ENCODE data around the gene STPG2.

STPG2 gene

DNA sequence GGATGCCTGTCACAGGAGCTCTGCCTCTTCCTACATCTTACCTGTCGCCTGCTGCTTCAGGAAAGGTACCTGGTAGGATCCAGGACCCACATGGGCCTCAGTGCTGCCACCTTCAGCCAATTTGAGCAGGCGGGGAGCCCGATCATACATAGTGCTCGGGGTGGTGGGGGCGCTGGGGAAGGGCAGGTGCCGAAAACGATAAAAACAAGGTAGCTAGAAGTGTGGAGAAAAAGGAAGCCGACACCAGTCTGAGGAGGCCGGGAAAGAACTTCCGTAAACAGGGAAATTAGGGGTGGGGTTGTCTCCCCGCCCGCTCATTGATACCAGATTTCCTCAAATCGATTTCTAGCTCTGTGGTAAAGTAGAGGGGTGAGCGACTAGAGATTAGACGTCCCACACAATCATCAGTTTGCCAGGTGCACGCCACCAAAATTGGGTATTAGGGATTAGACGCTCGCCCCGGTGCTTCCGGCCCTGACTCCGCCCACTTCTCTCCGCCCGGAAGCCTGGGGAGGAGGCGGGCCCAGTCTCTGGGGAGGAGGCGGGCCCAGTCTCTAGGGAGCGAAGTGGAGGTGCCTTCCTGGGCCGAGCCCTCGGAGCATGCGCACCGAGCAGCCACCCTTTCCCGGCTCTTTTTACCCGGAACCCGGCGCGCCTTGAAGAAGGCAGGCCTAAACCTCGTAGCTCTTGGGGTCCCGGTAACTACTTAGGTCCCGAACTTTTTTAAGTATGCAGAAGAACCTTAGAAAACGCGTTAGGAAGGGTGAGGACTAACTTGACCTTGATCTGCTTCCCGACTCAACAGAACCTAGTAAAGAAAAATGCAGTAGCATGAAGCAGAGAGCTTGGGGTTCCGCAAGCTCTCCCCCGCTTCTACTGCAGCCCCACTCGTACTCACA is at the start of gene STPG2:
TSS of gene STPG2 (minus strand) at position 476 of the 899 bp plus-strand sequence.
- Histone ChIP-seq H3K9me3 (ENCODE audit: control insufficient read depth in 2 of 2, low read length in 2 of 2) (no peaks in the 10 kb centered on the region), H3K9ac (ENCODE audit: low read length in 2 of 2) (peak within 1 kb of the TSS; percentile 70 to 87), H3K4me1 (ENCODE audit: control insufficient read depth, insufficient read depth, low read length) (no peaks in the 10 kb centered on the region), H3K36me3 (ENCODE audit: control insufficient read depth in 2 of 2, insufficient read depth in 2 of 2, low read length in 2 of 2) (no peaks in the 10 kb centered on the region), H3K27me3 (ENCODE audit: control insufficient read depth in 1 of 2, insufficient read depth in 2 of 2, low read length in 2 of 2) (no peaks in the 10 kb centered on the region), H3K4me3 (ENCODE audit: low read length in 2 of 2) (peak within 1 kb of the TSS; percentile 80 to 83), H3K27ac (ENCODE audit: low read length) (peak within 1 kb of the TSS; percentile 42)

DNA sequence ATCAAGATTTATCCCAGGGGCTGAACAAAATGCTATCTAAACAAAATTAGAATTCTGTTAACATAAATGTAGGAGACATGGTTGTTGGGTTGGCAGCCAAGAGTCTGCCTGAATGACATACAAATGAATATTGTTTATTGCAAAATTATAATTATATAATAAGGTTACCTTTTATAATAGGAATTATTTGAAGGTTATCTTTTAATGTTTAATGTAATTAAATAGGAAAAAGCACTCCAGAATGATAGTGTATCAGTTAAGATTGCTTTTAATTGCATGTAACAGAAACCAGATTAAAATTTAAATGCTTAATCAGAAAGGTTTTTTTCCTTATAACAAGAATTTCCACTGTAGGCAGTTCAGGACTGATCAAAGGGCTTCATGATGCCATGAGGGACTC is 42.0 kb upstream of the STPG2 start:
- Histone ChIP-seq H3K36me3 (ENCODE audit: control insufficient read depth in 2 of 2, insufficient read depth in 2 of 2, low read length in 2 of 2) (no peaks in the 10 kb centered on the region), H3K9me3 (ENCODE audit: control insufficient read depth in 2 of 2, low read length in 2 of 2) (no peaks in the 10 kb centered on the region), H3K27me3 (ENCODE audit: control insufficient read depth in 1 of 2, insufficient read depth in 2 of 2, low read length in 2 of 2) (no peaks in the 10 kb centered on the region), H3K4me3 (ENCODE audit: low read length in 2 of 2) (no peak overlapping the region), H3K9ac (ENCODE audit: low read length in 2 of 2) (no peak overlapping the region), H3K4me1 (ENCODE audit: control insufficient read depth, insufficient read depth, low read length) (no peaks in the 10 kb centered on the region), H3K27ac (ENCODE audit: low read length) (no peak overlapping the region)

DNA sequence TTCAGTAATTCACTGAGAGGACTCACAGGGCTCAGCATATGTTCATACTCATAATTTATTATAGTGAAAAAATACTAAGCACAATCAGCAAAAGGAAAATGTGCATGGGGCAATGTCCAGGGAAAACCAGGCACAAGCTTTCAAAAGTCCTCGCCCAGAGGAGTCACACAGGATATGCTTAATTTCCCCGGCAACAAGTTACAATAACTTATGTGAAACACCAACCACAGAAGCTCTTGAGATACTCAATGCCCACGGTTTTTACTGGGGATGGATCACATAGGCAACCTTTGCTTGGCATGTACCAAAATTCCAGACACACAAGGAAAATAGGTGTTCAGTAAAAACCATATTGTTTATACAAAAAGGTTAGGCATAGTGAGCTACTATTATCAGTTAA is 38.5 kb upstream of the STPG2 start:
- Histone ChIP-seq H3K27me3 (ENCODE audit: control insufficient read depth in 1 of 2, insufficient read depth in 2 of 2, low read length in 2 of 2) (no peaks in the 10 kb centered on the region), H3K9me3 (ENCODE audit: control insufficient read depth in 2 of 2, low read length in 2 of 2) (no peaks in the 10 kb centered on the region), H3K36me3 (ENCODE audit: control insufficient read depth in 2 of 2, insufficient read depth in 2 of 2, low read length in 2 of 2) (no peaks in the 10 kb centered on the region), H3K4me1 (ENCODE audit: control insufficient read depth, insufficient read depth, low read length) (no peaks in the 10 kb centered on the region), H3K4me3 (ENCODE audit: low read length in 2 of 2) (no peak overlapping the region), H3K9ac (ENCODE audit: low read length in 2 of 2) (no peak overlapping the region), H3K27ac (ENCODE audit: low read length) (no peak overlapping the region)

- Histone ChIP-seq H3K4me1 (ENCODE audit: control insufficient read depth, insufficient read depth, low read length) (no peaks in the 10 kb centered on the region), H3K9ac (ENCODE audit: low read length in 2 of 2) (no peak overlapping the region), H3K27ac (ENCODE audit: low read length) (no peak overlapping the region), H3K27me3 (ENCODE audit: control insufficient read depth in 1 of 2, insufficient read depth in 2 of 2, low read length in 2 of 2) (no peaks in the 10 kb centered on the region), H3K4me3 (ENCODE audit: low read length in 2 of 2) (no peak overlapping the region), H3K36me3 (ENCODE audit: control insufficient read depth in 2 of 2, insufficient read depth in 2 of 2, low read length in 2 of 2) (no peaks in the 10 kb centered on the region), H3K9me3 (ENCODE audit: control insufficient read depth in 2 of 2, low read length in 2 of 2) (no peaks in the 10 kb centered on the region)
These were observed 36.7 kb upstream of the STPG2 start for GRCh38 chr4:98179951-98180350.

DNA sequence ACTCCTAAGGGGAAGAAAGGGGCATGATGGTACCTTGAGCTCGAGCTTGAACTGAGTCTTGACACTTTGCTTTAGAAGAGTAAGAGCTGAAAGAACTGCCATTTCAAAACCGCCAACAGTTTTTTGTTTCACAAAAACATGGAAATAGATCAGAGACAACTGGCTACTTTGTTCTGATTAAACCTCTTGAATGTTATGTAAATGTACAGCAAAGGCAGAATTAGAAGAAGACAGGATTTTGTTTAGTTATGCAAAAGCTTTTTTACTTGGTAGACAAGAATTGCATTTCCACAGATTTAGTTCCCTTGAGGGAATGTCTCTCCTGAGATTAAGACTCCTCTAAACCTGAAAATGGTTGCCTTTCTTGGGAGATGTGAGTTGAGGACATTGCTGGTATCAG is 33.3 kb upstream of the STPG2 start:
- Histone ChIP-seq H3K4me1 (ENCODE audit: control insufficient read depth, insufficient read depth, low read length) (no peaks in the 10 kb centered on the region), H3K9me3 (ENCODE audit: control insufficient read depth in 2 of 2, low read length in 2 of 2) (no peaks in the 10 kb centered on the region), H3K4me3 (ENCODE audit: low read length in 2 of 2) (no peak overlapping the region), H3K27me3 (ENCODE audit: control insufficient read depth in 1 of 2, insufficient read depth in 2 of 2, low read length in 2 of 2) (no peaks in the 10 kb centered on the region), H3K27ac (ENCODE audit: low read length) (no peak overlapping the region), H3K36me3 (ENCODE audit: control insufficient read depth in 2 of 2, insufficient read depth in 2 of 2, low read length in 2 of 2) (no peaks in the 10 kb centered on the region), H3K9ac (ENCODE audit: low read length in 2 of 2) (no peak overlapping the region)

DNA sequence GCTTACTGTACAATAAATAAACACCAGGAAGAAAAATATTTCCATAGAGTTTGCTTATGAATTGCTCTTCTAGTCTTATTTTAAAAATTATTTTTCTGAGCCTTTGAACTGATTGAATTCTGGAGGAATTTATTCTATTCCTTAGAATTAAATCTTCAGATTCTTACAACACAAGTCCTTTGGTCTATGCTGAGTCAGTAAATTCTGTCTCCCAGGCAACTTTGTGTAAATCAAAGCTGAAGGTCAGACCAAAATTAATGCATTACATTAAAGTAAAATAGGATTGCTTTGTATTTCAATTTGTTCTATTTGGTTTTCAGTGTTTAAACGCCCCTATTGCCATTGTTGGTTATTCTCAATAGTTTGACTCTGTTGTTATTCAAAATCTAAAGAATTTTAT is 26.8 kb upstream of the STPG2 start:
- Histone ChIP-seq H3K27ac (ENCODE audit: low read length) (no peak overlapping the region), H3K36me3 (ENCODE audit: control insufficient read depth in 2 of 2, insufficient read depth in 2 of 2, low read length in 2 of 2) (no peaks in the 10 kb centered on the region), H3K27me3 (ENCODE audit: control insufficient read depth in 1 of 2, insufficient read depth in 2 of 2, low read length in 2 of 2) (no peaks in the 10 kb centered on the region)

GRCh38 chr4:98166731-98167041 is 23.4 kb upstream of the STPG2 start:
- Histone ChIP-seq H3K4me3 (ENCODE audit: low read length in 2 of 2) (no peak overlapping the region), H3K4me1 (ENCODE audit: control insufficient read depth, insufficient read depth, low read length) (no peaks in the 10 kb centered on the region), H3K36me3 (ENCODE audit: control insufficient read depth in 2 of 2, insufficient read depth in 2 of 2, low read length in 2 of 2) (no peaks in the 10 kb centered on the region), H3K27ac (ENCODE audit: low read length) (no peak overlapping the region), H3K9me3 (ENCODE audit: control insufficient read depth in 2 of 2, low read length in 2 of 2) (no peaks in the 10 kb centered on the region), H3K9ac (ENCODE audit: low read length in 2 of 2) (no peak overlapping the region), H3K27me3 (ENCODE audit: control insufficient read depth in 1 of 2, insufficient read depth in 2 of 2, low read length in 2 of 2) (no peaks in the 10 kb centered on the region)

More for the DNA sequence above, 26.8 kb upstream of the STPG2 start:
- Histone ChIP-seq H3K9ac (ENCODE audit: low read length in 2 of 2) (no peak overlapping the region), H3K4me3 (ENCODE audit: low read length in 2 of 2) (no peak overlapping the region), H3K4me1 (ENCODE audit: control insufficient read depth, insufficient read depth, low read length) (no peaks in the 10 kb centered on the region), H3K9me3 (ENCODE audit: control insufficient read depth in 2 of 2, low read length in 2 of 2) (no peaks in the 10 kb centered on the region)

- no peaks in the 10 kb centered on the region for H3K36me3 ChIP-seq (ENCODE audit: control insufficient read depth in 2 of 2, insufficient read depth in 2 of 2, low read length in 2 of 2)
- no peaks in the 10 kb centered on the region for H3K4me1 ChIP-seq (ENCODE audit: control insufficient read depth, insufficient read depth, low read length)
- no peaks in the 10 kb centered on the region for H3K27me3 ChIP-seq (ENCODE audit: control insufficient read depth in 1 of 2, insufficient read depth in 2 of 2, low read length in 2 of 2)
- no peak overlapping the region for H3K4me3 ChIP-seq (ENCODE audit: low read length in 2 of 2)
- H3K9me3 ChIP-seq (ENCODE audit: control insufficient read depth in 2 of 2, low read length in 2 of 2), result no peaks in the 10 kb centered on the region
- H3K9ac ChIP-seq (ENCODE audit: low read length in 2 of 2), result no peak overlapping the region
- H3K27ac ChIP-seq (ENCODE audit: low read length), result no peak overlapping the region
These were observed 22.9 kb upstream of the STPG2 start for GRCh38 chr4:98166025-98166730.

DNA sequence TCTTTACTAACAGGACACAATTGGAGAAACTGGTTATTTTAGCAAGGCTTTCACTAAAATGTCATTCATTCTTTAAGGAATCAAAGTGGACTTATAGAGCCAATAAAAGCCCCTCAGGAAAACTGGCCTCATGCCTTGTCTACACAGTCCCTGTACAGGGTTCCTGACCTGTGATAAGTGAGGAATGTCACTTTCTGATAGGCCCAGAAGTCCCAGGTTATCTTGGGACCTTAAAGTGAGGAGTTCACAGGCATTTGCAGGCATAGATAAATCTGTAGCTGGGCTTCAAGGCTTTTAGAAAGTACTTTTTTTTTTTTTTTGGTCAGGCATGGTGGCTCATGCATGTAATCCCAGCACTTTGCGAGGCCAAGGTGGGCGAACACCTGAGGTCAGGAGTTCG is 19.4 kb upstream of the STPG2 start:
- Histone ChIP-seq H3K27me3 (ENCODE audit: control insufficient read depth in 1 of 2, insufficient read depth in 2 of 2, low read length in 2 of 2) (no peaks in the 10 kb centered on the region), H3K4me1 (ENCODE audit: control insufficient read depth, insufficient read depth, low read length) (no peaks in the 10 kb centered on the region)

GRCh38 chr4:98151145-98151924 is 8.1 kb upstream of the STPG2 start:
- H3K27ac ChIP-seq (ENCODE audit: low read length), result no peak overlapping the region
- no peaks in the 10 kb centered on the region for H3K9me3 ChIP-seq (ENCODE audit: control insufficient read depth in 2 of 2, low read length in 2 of 2)
- H3K4me1 ChIP-seq (ENCODE audit: control insufficient read depth, insufficient read depth, low read length), result no peaks in the 10 kb centered on the region
- no peak overlapping the region for H3K4me3 ChIP-seq (ENCODE audit: low read length in 2 of 2)
- H3K36me3 ChIP-seq (ENCODE audit: control insufficient read depth in 2 of 2, insufficient read depth in 2 of 2, low read length in 2 of 2), result no peaks in the 10 kb centered on the region
- peaks cover 0 to 3% of the 10 kb centered on the region in 2 donors for H3K27me3 ChIP-seq (ENCODE audit: control insufficient read depth in 1 of 2, insufficient read depth in 2 of 2, low read length in 2 of 2)
- no peak overlapping the region for H3K9ac ChIP-seq (ENCODE audit: low read length in 2 of 2)

More for the DNA sequence above, 19.4 kb upstream of the STPG2 start:
- no peak overlapping the region for H3K27ac ChIP-seq (ENCODE audit: low read length)
- no peaks in the 10 kb centered on the region for H3K9me3 ChIP-seq (ENCODE audit: control insufficient read depth in 2 of 2, low read length in 2 of 2)
- no peak overlapping the region for H3K9ac ChIP-seq (ENCODE audit: low read length in 2 of 2)
- H3K4me3 ChIP-seq (ENCODE audit: low read length in 2 of 2), result no peak overlapping the region
- no peaks in the 10 kb centered on the region for H3K36me3 ChIP-seq (ENCODE audit: control insufficient read depth in 2 of 2, insufficient read depth in 2 of 2, low read length in 2 of 2)
